ENCODE results near the gene PALM.

The PALM gene

DNA sequence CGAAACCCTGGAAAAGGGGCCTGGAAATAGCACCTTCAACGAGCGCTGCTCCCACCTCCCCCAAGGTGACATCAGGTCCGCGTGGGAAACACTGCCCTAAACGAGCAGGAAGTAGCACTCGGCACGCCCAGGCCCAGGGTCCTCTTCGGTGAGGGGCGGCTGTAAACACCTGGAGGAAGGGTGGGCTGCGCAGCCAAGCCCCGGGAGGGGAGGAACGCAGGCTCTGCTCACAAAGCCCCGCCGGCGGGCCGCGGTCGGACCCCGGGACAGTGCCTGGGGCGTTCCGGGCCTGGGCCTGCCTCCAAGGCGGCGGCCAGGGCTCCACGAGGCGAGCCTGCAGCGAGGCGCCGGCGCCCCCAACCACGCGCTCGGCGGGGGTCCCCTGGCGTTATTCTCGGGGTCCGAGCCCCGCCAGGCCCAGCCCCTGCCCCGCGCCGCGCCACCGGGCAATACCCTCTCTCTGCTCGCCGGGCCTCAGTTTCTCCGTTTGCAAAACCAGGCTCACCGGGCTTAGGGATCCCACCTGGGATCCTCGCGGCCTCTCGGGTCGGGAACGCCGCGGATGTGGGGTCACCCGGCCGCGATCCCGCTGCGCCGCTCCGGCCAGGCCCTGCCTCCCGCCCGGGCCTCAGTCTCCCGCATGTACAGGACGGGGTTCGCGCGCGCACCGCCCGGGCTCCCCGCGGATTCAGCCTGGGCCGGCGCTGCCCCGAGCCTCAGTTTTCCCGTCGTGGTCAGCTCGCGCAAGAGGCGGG lies 46.4 kb upstream of the PALM start:
- peak overlapping the region; percentile 90 for H3K4me3 ChIP-seq (ENCODE audit: low read length)
- peaks cover 19% of the 10 kb centered on the region for H3K4me1 ChIP-seq (ENCODE audit: low read length)
- TF ChIP-seq, protein P1, sequence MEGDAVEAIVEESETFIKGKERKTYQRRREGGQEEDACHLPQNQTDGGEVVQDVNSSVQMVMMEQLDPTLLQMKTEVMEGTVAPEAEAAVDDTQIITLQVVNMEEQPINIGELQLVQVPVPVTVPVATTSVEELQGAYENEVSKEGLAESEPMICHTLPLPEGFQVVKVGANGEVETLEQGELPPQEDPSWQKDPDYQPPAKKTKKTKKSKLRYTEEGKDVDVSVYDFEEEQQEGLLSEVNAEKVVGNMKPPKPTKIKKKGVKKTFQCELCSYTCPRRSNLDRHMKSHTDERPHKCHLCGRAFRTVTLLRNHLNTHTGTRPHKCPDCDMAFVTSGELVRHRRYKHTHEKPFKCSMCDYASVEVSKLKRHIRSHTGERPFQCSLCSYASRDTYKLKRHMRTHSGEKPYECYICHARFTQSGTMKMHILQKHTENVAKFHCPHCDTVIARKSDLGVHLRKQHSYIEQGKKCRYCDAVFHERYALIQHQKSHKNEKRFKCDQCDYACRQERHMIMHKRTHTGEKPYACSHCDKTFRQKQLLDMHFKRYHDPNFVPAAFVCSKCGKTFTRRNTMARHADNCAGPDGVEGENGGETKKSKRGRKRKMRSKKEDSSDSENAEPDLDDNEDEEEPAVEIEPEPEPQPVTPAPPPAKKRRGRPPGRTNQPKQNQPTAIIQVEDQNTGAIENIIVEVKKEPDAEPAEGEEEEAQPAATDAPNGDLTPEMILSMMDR (IDR thresholded peaks at IDR 0.05; ENCODE audit: low read length): no peak
- TF ChIP-seq EZH2 (optimal IDR thresholded peaks at IDR 0.05; ENCODE audit: low read depth, low read length) (no peak), EZH2phosphoT487 (IDR thresholded peaks at IDR 0.05; ENCODE audit: low read length) (no peak)
- H4K20me1 ChIP-seq (ENCODE audit: insufficient read depth, low read length): peaks cover 36% of the 10 kb centered on the region
- peak overlapping the region; percentile 98 for H3K4me2 ChIP-seq (ENCODE audit: low read depth, low read length)
- no peaks in the 10 kb centered on the region for H3K9me2 ChIP-seq (replicated peaks; ENCODE audit: insufficient read depth, low read length)
- H3K79me2 ChIP-seq (ENCODE audit: low read length): peaks cover 59% of the 10 kb centered on the region
- peaks cover 17% of the 10 kb centered on the region; the same call in 1 of the 2 replicates for H3K27me3 ChIP-seq (replicated peaks; ENCODE audit: insufficient read depth, low read length)
- peaks cover 30% of the 10 kb centered on the region for H3F3A ChIP-seq (ENCODE audit: insufficient read depth, low read length)
- H3K27ac ChIP-seq (ENCODE audit: low read length): peak overlapping the region; percentile 92
- no peak overlapping the region for H2AFZ ChIP-seq (ENCODE audit: low read length)
- H3K9ac ChIP-seq (ENCODE audit: low read length): peak overlapping the region; percentile 99
- peaks cover 10% of the 10 kb centered on the region; the same call in 1 of the 2 replicates for H3K36me3 ChIP-seq (replicated peaks; ENCODE audit: insufficient read depth, low read length)
- peak; percentile 78 for DNase-seq
- H3K9me3 ChIP-seq (replicated peaks; ENCODE audit: insufficient read depth, low read length): no peaks in the 10 kb centered on the region

- Histone ChIP-seq H3K9me3 (replicated peaks; ENCODE audit: insufficient read depth, low read length) (no peaks in the 10 kb centered on the region), H4K20me1 (ENCODE audit: insufficient read depth, low read length) (peaks cover 29% of the 10 kb centered on the region), H3K9ac (ENCODE audit: low read length) (peak within 1 kb of the TSS; percentile 99), H3K27me3 (replicated peaks; ENCODE audit: insufficient read depth, low read length) (peaks cover 25% of the 10 kb centered on the region), H3K4me1 (ENCODE audit: low read length) (peaks cover 19% of the 10 kb centered on the region), H3K79me2 (ENCODE audit: low read length) (peaks cover 52% of the 10 kb centered on the region), H3F3A (ENCODE audit: insufficient read depth, low read length) (peaks cover 30% of the 10 kb centered on the region), H3K27ac (ENCODE audit: low read length) (peak within 1 kb of the TSS; percentile 92), H3K4me3 (ENCODE audit: low read length) (peak within 1 kb of the TSS; percentile 90), H3K36me3 (replicated peaks; ENCODE audit: insufficient read depth, low read length) (peaks cover 6% of the 10 kb centered on the region; the same call in 1 of the 2 replicates), H2AFZ (ENCODE audit: low read length) (peak within 1 kb of the TSS; percentile 100), H3K9me2 (replicated peaks; ENCODE audit: insufficient read depth, low read length) (no peaks in the 10 kb centered on the region), H3K4me2 (ENCODE audit: low read depth, low read length) (peak within 1 kb of the TSS; percentile 100)
- TF ChIP-seq EZH2 (optimal IDR thresholded peaks at IDR 0.05; ENCODE audit: low read depth, low read length) (no peak), EZH2phosphoT487 (IDR thresholded peaks at IDR 0.05; ENCODE audit: low read length) (no peak)
- TF ChIP-seq, protein P1 (IDR thresholded peaks at IDR 0.05; ENCODE audit: low read length): no peak
- DNase-seq: peak; percentile 97
Measured at GRCh38 chr19:662962-663681, 45.6 kb upstream of the PALM start, which contains the start of gene RNF126. TSS of gene RNF126 (minus strand) at chr19:663214. CDS start at chr19:663121, 93 bp downstream.

DNA sequence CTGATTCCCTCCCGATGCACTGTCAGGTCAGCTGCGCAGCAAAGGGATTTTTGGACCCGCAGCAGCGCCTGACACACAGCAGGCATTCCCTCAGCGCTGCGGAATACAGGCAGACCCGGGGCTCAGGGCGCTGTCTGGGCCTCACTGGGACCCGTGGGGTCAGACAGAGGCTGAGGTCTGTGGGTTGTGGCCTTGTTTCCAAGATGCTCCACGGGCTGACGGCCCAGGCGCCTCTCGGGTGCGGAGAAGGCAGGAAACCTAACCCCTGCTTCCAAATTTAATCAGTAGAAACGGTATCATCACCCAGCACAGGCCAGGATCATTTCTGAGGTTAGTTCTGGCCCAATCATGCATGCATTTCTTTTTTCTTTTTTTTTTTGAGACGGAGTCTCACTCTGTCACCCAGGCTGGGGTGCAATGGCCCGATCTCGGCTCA lies 45.0 kb upstream of the PALM start:
- Histone ChIP-seq H3K4me3 (ENCODE audit: low read length) (peak overlapping the region; percentile 85), H3K9me2 (replicated peaks; ENCODE audit: insufficient read depth, low read length) (no peaks in the 10 kb centered on the region), H3K36me3 (replicated peaks; ENCODE audit: insufficient read depth, low read length) (peaks cover under 1% of the 10 kb centered on the region; the same call in 1 of the 2 replicates), H3K27me3 (replicated peaks; ENCODE audit: insufficient read depth, low read length) (peaks cover 31% of the 10 kb centered on the region), H3K9me3 (replicated peaks; ENCODE audit: insufficient read depth, low read length) (no peaks in the 10 kb centered on the region), H3F3A (ENCODE audit: insufficient read depth, low read length) (peaks cover 30% of the 10 kb centered on the region), H2AFZ (ENCODE audit: low read length) (peak overlapping the region; percentile 100), H3K79me2 (ENCODE audit: low read length) (peaks cover 46% of the 10 kb centered on the region), H3K4me1 (ENCODE audit: low read length) (peaks cover 19% of the 10 kb centered on the region), H3K27ac (ENCODE audit: low read length) (peak overlapping the region; percentile 43; the same call in 1 of the 2 replicates), H3K4me2 (ENCODE audit: low read depth, low read length) (peak overlapping the region; percentile 100), H4K20me1 (ENCODE audit: insufficient read depth, low read length) (peaks cover 23% of the 10 kb centered on the region), H3K9ac (ENCODE audit: low read length) (peak overlapping the region; percentile 71)
- no peak for DNase-seq
- TF ChIP-seq EZH2phosphoT487 (IDR thresholded peaks at IDR 0.05; ENCODE audit: low read length) (no peak), EZH2 (optimal IDR thresholded peaks at IDR 0.05; ENCODE audit: low read depth, low read length) (no peak)
- TF ChIP-seq, protein P1 (IDR thresholded peaks at IDR 0.05; ENCODE audit: low read length): no peak
